Hematopoietic multipotent progenitor cell treated with erythropoietin and hydrocortisone succinate and interleukin-3 and kit ligand, for 4 days (in vitro differentiated cells): ENCODE results near the gene DOK5.

ENCODE experiments used
- DNase-seq: peaks from one replicate; pipeline ENCODE4 v3.0.0-alpha.2; 2015

DOK5 gene

GRCh38 chr20:54619682-54620081 is 144.3 kb downstream of the DOK5 start:
- DNase-seq, result no peak

GRCh38 chr20:54620611-54621010 is 145.2 kb downstream of the DOK5 start:
- DNase-seq, result no peak

- DNase-seq, result no peak
Observed at GRCh38 chr20:54622333-54623295, 147.2 kb downstream of the DOK5 start.

DNA sequence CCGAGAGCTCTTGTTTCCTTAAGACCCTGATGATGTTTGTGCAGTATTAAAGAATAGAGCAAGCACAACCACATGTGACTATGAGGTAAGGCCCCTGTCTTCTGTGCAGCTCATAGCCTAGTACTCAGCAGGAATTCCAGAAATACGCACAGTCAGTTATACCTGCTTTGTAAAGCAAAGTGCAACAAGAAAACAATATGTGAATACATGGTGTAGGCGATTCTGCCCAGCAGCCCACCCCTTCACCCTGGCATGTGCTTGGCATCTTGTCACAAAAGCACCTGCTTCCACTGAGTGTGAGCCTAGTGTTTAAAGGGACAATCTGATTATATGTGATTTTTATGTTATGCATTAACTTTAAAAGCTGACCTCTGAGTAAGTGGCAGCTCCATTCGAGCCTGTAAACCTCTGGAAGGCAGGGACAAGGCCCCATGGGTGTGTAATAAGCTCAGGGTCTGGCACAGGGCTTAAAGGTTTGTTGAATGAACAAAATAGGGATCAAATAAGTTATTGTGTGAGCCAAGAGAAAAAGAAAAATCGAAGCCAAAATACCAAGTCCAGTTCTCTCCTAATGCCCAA is 148.7 kb downstream of the DOK5 start:
- no peak for DNase-seq

DNA sequence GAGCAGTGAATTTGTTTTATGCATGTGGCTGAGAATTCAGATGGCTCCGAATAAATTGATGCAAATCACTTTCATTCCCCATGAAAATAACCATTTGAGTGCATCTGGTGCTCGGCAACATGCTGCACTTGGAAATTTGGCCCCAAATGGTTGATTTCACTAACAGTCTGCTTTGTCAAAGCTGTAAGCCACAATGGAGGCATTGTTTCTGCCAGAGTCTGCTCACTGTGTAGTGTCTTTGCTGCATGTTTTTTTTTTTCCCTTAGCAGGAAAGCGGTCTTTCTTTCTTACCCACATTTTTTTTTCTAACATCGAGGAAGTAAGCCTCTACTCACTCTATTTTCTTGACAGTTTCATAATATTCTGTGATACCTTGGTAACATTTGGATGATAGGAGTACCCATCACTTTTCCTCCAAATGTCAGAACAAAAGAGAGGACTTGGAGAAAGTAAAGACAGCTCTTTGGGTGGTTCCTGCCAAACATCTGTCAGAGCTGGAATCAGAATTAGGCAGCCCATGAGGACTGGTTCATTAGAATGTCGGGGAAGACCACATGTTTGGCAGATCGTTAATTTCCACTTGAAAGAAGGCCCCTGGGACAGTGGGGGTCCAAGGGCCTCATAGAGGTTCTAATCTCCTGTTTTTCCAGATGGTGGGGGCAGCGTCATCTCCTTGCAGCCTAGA is 149.5 kb downstream of the DOK5 start:
- DNase-seq, result no peak

- DNase-seq, result no peak
Observed at GRCh38 chr20:54625497-54625896, 150.1 kb downstream of the DOK5 start.

DNA sequence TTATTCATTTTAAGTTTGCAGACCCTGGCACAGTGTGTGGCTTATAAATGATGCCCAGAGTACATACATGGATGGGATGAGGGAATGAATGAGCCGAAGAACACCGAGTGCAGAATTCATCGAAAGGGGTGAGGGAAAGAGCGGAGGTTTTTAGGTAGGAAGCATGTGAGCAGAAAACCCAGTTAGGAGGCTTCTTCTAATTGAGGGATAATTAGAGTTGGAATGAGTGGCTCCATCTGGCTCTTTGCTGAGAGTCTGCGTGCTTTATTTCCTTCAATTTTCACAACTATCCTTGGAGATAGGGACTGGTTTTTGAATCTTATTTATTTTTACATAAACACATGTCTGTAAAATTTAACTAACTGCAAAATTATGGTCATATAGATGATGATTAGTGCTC is 150.7 kb downstream of the DOK5 start:
- DNase-seq, result no peak

- DNase-seq, result no peak
Observed at GRCh38 chr20:54629632-54630031, 154.2 kb downstream of the DOK5 start.

DNA sequence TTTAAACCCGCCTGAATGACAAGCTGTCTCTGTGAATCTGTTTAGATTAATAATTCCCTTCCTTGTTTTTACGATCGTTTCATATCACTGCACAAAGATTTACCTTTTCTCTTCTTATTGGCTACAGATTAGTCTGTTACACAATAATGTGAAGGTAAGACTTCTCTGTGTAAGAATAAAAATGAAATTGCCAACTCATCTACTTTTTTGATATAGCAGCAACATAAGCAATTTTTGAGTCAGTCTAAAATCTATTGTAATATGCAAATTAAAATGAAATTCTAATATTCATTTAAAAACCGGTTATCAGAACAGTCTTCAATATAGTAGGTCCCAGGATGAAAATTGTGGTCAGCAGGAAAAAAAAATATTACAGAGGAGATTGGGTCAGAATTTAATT is 155.2 kb downstream of the DOK5 start:
- DNase-seq, result no peak

- no peak for DNase-seq
Observed at GRCh38 chr20:54631059-54631458, 155.7 kb downstream of the DOK5 start.

DNA sequence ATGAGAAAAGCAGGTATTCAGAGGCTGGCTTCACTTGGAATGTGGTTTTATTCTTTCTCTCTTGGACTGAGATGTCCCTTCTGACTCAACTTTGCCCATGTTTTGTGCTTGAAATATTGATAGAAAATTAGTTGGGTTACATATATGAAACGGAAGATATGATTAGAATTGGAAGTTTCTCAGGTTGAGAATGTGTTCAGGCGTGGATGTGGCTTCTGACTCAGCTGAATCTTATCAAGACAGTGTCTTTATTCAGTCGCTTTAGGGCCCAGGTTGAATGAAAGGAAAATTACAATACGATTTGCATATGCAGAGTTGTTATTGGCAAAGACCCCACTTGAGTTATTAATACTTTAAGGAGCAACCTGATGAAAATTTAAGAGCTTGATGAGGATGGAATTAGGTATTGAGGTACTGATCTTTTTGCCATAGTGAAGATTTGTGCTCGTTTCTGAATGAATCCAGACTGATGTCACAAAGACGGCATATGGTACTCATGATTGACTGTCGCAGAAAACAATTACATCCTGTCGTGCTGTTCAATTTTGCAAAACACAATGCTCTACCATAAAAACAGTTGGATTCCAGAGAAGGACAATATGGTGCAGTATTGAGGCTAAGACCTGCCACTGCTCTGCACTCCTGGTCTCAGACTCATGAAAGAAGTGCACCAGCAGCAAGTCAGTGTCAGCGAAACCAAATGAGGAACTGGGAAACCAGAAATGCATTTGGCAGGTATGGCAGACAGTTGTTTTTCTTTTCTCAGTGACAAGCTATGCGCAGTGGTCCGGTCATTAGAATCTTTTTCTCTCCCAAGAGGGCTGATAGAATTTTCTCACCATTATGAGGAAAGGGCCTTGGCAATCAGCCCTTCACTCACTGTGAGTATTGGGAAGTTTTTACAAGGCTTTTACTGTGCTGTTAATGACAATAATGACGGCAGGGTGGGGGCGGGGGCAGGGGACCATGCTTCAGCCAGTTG is 158.3 kb downstream of the DOK5 start:
- DNase-seq, result peak; percentile 16

- no peak for DNase-seq
Observed at GRCh38 chr20:54636575-54636974, 161.2 kb downstream of the DOK5 start.

DNA sequence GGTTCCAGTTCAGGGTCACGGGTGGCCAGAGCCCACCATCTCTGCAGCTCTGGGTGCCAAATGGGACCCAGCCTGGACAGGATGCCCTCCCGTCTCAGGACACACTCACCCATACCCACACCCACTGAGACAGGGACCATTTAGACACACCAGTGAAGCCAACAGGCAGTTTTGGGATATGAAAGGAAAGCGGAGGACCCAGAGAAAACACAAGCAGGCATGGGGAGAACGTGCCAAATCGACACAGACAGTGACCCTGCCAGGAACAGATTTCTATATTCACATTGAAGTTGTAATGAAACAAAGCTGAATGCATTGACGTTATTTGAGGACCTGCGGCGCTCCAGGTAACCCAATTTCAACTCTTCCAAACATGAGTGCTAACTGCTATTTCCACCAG is 164.5 kb downstream of the DOK5 start:
- no peak for DNase-seq

DNA sequence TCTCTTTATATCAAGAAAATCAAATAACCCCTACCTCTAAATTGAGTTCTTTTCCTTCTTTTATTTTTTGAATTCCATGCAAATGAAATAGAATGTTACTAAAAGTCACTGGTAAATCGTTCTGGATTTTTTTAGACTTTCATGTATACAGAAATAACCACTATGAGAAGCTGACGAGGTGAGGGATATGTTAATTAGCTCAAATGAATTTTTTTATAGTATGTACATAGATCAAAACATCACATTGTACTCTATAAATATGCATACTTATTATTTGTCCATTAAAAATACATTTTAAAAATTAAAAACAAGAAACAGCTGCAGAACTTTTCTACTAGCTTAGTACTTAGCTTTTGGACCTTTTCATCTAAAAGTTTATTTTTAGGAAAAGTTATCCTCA is 165.4 kb downstream of the DOK5 start:
- DNase-seq, result no peak

DNA sequence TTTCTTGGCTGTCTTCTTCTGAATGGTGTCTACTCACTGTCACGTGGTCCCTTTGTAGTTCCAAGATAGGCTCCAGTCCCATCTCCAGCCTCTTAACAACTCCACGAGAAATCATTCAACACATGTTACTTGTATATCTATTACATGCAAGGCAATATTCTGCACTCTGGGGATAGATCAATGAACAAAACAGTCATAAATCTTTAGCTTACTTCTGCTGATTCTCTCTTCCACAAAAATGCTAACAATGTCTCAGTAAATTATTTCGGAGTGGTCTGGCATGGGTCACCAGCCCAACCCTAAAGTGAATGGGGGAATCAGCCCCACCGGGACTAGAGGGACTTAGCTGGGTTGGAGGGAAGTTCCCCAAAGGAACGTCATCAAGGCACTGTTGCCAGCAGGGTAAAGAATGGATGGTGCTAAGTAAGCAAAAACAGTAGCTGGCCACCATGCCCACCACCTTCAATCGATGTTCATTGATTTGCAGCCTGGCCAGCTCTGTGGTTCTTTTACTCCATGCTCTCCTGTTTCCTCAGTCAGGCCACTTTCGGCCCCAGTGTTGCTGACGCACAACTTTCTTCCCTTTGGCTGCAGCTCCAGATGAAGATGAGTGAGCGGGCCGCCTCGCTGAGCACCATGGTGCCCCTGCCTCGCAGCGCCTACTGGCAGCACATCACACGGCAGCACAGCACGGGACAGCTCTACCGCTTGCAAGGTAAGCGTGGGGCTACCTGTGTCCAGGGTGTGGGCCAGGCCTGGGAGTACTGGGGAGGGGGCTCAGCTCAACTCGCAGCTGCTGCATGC is 167.7 kb downstream of the DOK5 start:
- no peak for DNase-seq

- DNase-seq, result no peak
Observed at GRCh38 chr20:54643761-54644160, 168.4 kb downstream of the DOK5 start.

DNA sequence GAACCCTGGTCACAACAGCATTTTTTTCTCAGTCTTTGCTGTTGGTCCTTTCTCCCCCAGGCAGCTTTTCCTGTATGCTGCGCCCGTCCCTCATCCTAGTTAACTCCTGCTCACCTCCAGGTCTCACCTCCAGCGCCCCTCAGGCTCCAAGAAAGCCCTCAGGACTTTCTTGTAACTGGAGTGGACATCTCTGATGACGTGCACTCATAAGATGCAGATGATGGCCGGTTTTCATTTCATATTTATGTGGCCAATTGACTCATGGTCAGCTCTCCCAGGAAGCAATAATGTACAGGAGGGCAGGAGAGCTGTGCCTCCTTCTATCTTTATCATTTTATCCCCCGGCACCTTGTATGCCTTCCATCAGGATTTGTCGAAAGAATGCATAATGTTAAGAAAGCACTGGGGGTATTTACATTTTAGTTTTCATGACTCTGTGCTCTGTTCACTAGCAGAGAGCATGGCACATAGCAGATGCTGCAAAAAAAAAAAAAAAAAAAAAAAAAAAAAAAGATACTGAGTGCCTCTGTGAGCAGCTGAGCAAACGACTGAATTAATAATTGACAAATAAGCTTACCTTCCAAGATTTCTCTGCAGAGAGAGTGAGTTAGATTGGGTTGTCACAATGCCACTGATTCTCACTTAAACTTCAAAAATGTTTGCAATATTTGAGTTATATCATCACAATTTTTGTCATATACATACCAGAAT is 170.2 kb downstream of the DOK5 start:
- no peak for DNase-seq

DNA sequence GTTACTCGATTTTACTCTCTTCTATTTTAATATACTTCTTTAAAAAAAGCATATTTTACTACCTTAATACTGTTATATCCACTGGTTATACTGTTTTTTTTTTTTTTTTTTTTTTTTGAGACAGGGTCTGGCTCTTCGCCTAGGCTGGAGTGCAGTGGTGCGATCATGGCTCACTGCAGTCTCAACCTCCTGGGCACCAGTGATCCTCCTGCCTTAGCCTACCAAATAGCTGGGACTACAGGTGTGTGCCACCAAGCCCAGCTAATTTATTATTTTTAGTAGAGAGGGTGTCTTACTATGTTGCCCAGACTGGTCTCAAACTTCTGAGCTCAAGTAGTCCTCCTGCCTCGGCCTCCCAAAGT is 170.7 kb downstream of the DOK5 start:
- DNase-seq, result no peak

GRCh38 chr20:54648421-54649142 is 173.2 kb downstream of the DOK5 start:
- no peak for DNase-seq

- DNase-seq, result peak; percentile 85
Observed at GRCh38 chr20:54649511-54649962, 174.1 kb downstream of the DOK5 start.
